ENCODE data around the gene PARP1.

DNA sequence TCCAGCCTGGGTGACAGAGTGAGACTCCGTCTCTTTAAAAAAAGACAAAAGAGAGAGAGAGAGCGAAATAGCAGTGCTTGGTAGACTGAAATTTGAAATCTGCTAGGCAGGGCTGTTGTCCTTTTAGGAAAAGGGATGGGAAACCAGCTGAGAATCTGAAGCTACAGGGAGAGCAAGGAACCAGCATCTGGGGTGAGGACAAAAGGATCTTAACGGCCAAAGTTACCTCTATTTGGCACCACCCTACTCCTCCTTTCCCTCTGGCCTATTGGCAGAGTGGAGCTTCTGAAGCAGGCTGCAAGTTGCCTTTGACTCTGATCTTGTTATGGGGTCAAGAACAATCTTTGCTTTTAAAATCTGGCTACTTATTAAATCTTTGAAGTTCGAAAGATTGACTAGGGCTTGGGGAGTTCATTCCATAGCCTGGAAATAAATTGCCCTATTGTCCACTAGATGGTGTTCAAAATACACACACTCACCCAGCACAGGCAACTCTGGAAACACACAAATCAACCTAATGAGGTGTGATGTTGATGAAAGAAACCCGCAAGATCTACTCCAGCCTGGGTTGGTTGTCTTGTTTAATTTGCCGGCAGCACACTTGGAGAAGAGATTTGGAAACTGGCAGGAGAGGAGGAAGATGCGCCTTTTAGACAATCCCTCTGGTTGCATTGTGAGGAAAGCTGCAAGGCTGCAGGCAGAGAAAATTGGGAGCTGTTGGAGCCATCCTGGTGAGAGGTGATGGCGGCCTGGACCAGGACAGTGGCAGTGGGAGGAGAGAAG, 16.5 kb upstream of the PARP1 start:
- TF ChIP-seq CTCF (IDR thresholded peaks at IDR 0.05) (peak; percentile 32 to 71 (median 57)), POLR2AphosphoS5 (IDR thresholded peaks at IDR 0.05) (no peak)
